ENCODE data around the gene NEIL1. TPM values are rescaled to one million over a fixed set of nuclear protein-coding genes. Genes with fewer than 3 reads are reported as not detected.
A peak's percentile ranks its signal among the peaks of the same experiment; 100 is the strongest.
"Not testable (repeated sequence)": the region's sequence is repeated elsewhere in the genome, so short reads cannot be mapped to it uniquely, and the experiment has no call there.

NEIL1 gene
- total RNA-seq, 1 experiment from 2014 or later: 12.3 TPM

DNA sequence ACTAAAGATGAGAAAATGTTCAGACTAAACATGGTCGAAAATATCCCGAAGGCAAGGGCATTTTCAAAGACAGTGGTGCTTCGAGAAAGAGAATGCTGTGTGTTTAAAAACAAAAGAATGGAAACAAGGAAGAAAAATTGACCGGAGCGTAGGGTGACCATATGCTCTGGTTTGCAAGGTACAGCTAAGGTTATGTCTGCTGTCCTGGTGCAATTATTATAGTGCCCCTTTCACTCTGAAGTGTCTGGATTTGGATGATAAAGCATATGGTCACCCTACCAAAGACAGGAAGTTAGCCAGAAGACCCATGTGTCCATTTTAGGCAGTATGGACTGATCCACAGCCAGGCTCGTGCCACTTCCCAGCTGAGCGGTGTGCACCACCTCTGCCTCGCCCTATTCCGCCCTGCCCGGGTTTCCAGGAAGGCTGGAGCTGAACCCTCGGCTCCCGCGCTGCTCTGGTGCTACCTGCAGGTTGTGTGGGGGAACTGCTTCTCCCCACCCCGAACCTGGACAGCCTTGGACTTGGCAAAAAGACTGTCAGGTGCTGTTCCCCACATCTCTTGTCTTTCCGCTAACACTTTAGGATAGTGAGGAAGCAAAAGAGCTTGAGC, 39.0 kb upstream of the NEIL1 start:
- no peaks in the 10 kb centered on the region for H3K4me1 Mint-ChIP-seq (ENCODE audit: low read depth, unreplicated experiment)
- peak; percentile 74 to 76 for DNase-seq
- ChIA-PET CTCF (interaction anchor here (0.8 to 1.3 kb wide), 3 partner anchors 60 to 278 kb away, joined by 3 read pairs; partner anchors contain the start of gene MAN2C1), POLR2A (interaction anchor here (1.0 kb wide), 1 partner anchor 146 kb away, joined by 3 read pairs; no protein-coding TSS in a partner anchor)
- H3K9me3 Mint-ChIP-seq (ENCODE audit: unreplicated experiment): no peaks in the 10 kb centered on the region
- no TSS peak for BruUV-seq (replicated peaks)
- Histone ChIP-seq H3K4me3 (ENCODE audit: low read depth, low read length) (no peak overlapping the region), H3K9me3 (no peaks in the 10 kb centered on the region), H3K4me1 (no peaks in the 10 kb centered on the region), H3K36me3 (ENCODE audit: control insufficient read depth, insufficient read depth, low read length) (no peaks in the 10 kb centered on the region), H3K27me3 (replicated peaks; ENCODE audit: control insufficient read depth, insufficient read depth, low read length) (no peaks in the 10 kb centered on the region)
- TF ChIP-seq CTCF (IDR thresholded peaks at IDR 0.05; ENCODE audit: insufficient read depth in 1 of 2, low read depth in 1 of 2, low read length in 1 of 2, severe bottlenecking in 1 of 2, unreplicated experiment in 1 of 2): peak; percentile 70 to 71
- intact Hi-C loops (cut with micrococcal nuclease; ENCODE audit: unreplicated experiment): loop anchor here (2.0 kb wide), 1 partner anchor 279 kb away; no protein-coding TSS in a partner anchor
- H3K4me3 Mint-ChIP-seq (ENCODE audit: unreplicated experiment): peak overlapping the region; percentile 1
- peaks cover 35% of the 10 kb centered on the region for H3K27me3 Mint-ChIP-seq (ENCODE audit: insufficient read depth, unreplicated experiment)
- H3K36me3 Mint-ChIP-seq (ENCODE audit: insufficient read depth, unreplicated experiment): no peaks in the 10 kb centered on the region
- H3K27ac Mint-ChIP-seq (ENCODE audit: unreplicated experiment): no peak overlapping the region

DNA sequence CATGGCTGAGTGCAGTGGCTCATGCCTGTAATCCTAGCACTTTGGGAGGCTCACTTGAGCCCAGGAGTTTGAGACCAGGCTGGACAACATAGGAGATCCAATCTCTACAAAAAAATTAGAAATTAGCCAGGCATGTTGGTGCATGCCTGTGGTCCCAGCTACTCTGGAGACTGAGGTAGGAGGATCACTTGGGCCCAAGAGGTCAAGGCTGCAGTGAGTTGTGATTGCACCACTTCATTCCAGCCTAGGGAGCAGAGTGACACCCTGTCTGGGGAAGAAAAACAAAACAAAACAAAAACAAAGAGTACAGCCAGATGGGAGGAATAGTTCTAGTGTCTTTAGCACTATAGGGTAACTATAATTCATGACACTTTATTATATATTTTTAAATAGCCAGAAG, 37.1 kb upstream of the NEIL1 start:
- Histone ChIP-seq H3K4me1 (no peaks in the 10 kb centered on the region), H3K9me3 (no peaks in the 10 kb centered on the region), H3K36me3 (ENCODE audit: control insufficient read depth, insufficient read depth, low read length) (no peaks in the 10 kb centered on the region), H3K4me3 (ENCODE audit: low read depth, low read length) (no peak overlapping the region), H3K27me3 (replicated peaks; ENCODE audit: control insufficient read depth, insufficient read depth, low read length) (no peaks in the 10 kb centered on the region)
- Mint-ChIP-seq H3K4me1 (ENCODE audit: low read depth, unreplicated experiment) (no peaks in the 10 kb centered on the region), H3K27me3 (ENCODE audit: insufficient read depth, unreplicated experiment) (peaks cover 26% of the 10 kb centered on the region), H3K36me3 (ENCODE audit: insufficient read depth, unreplicated experiment) (no peaks in the 10 kb centered on the region), H3K4me3 (ENCODE audit: unreplicated experiment) (no peak overlapping the region), H3K9me3 (ENCODE audit: unreplicated experiment) (no peaks in the 10 kb centered on the region), H3K27ac (ENCODE audit: unreplicated experiment) (no peak overlapping the region)
- ChIA-PET CTCF (no interaction called here), POLR2A (no interaction called here)
- intact Hi-C loops (cut with micrococcal nuclease; ENCODE audit: unreplicated experiment): loop anchor here (2.0 kb wide), 1 partner anchor 281 kb away; no protein-coding TSS in a partner anchor
- no peak for TF ChIP-seq CTCF (IDR thresholded peaks at IDR 0.05; ENCODE audit: insufficient read depth in 1 of 2, low read depth in 1 of 2, low read length in 1 of 2, severe bottlenecking in 1 of 2, unreplicated experiment in 1 of 2)
- no TSS peak for BruUV-seq (replicated peaks)
- DNase-seq: no peak

DNA sequence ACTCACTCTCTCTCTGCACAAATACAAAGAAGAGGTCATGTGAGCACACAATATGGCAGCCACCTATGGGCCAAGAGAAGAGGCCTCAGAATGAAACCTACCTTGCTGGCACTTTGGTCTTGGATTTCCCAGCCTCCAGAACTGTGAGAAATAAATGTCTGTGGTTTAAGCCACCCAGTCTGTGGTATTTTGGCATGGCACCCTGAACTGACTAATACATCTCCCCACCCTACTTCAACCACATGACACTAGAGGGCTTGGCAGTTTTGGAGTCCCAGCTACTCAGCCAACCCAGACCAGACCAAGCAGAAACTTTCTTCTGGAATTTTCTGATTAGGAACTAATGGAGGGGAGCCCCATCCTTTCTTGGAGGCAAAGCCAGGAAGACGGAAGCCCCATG, 34.3 kb upstream of the NEIL1 start:
- H3K27ac Mint-ChIP-seq (ENCODE audit: unreplicated experiment); BruUV-seq (replicated peaks); CTCF ChIA-PET: not testable (repeated sequence)

More for the DNA sequence above, 34.3 kb upstream of the NEIL1 start:
- H3K4me1 Mint-ChIP-seq (ENCODE audit: low read depth, unreplicated experiment); H3K36me3 ChIP-seq (ENCODE audit: control insufficient read depth, insufficient read depth, low read length); DNase-seq; H3K27me3 ChIP-seq (replicated peaks; ENCODE audit: control insufficient read depth, insufficient read depth, low read length); H3K36me3 Mint-ChIP-seq (ENCODE audit: insufficient read depth, unreplicated experiment); H3K4me3 Mint-ChIP-seq (ENCODE audit: unreplicated experiment); H3K4me3 ChIP-seq (ENCODE audit: low read depth, low read length); H3K9me3 ChIP-seq; POLR2A ChIA-PET; intact Hi-C loops (cut with micrococcal nuclease; ENCODE audit: unreplicated experiment); H3K9me3 Mint-ChIP-seq (ENCODE audit: unreplicated experiment); H3K4me1 ChIP-seq: not testable (repeated sequence)
- H3K27me3 Mint-ChIP-seq (ENCODE audit: insufficient read depth, unreplicated experiment): peaks cover 16% of the 10 kb centered on the region

All from Caco-2 (cell line).